Measurements from ENCODE around the gene TNFSF9. TPM values are rescaled to one million over a fixed set of nuclear protein-coding genes. Genes with fewer than 3 reads are reported as not detected.

TNFSF9 gene
- total and polyA plus RNA-seq, 11 donors = 0.08 to 0.77 (median 0.22) TPM; not detected in 5

- Histone ChIP-seq H3K27ac (no peak overlapping the region), H3K4me1 (no peaks in the 10 kb centered on the region), H3K27me3 (peaks cover 0 to 18% (median 0%) of the 10 kb centered on the region in 9 donors), H3K9me3 (peaks cover 0 to 14% (median 4%) of the 10 kb centered on the region in 12 donors), H3K4me3 (no peak overlapping the region), H3K36me3 (no peaks in the 10 kb centered on the region)
- 62 to 70% (median 67%) methylated on average over 2 of the region's 2 CpGs for WGBS, 4 donors
- no peak for ATAC-seq
- TF ChIP-seq CTCF (IDR thresholded peaks at IDR 0.05) = no peak
- intact Hi-C loops (cut with DNase I) = no loop called here
- DNase-seq = no peak
Measured at GRCh38 chr19:6490134-6490533, 40.7 kb upstream of the TNFSF9 start.

GRCh38 chr19:6491802-6492592, 38.8 kb upstream of the TNFSF9 start:
- ATAC-seq = no peak
- no peak overlapping the region for H3K4me3 ChIP-seq
- WGBS, 4 donors = 70 to 81% (median 79%) methylated on average over 4 of the region's 4 CpGs
- no peak overlapping the region for H3K27ac ChIP-seq
- no peaks in the 10 kb centered on the region for H3K36me3 ChIP-seq
- DNase-seq = no peak
- peaks cover 0 to 14% (median 4%) of the 10 kb centered on the region in 12 donors for H3K9me3 ChIP-seq
- intact Hi-C loops (cut with DNase I) = no loop called here
- no peaks in the 10 kb centered on the region for H3K4me1 ChIP-seq
- H3K27me3 ChIP-seq = peaks cover 0 to 16% (median 0%) of the 10 kb centered on the region in 9 donors
- TF ChIP-seq POLR2A (IDR thresholded peaks at IDR 0.05) (no peak), CTCF (IDR thresholded peaks at IDR 0.05) (no peak)

GRCh38 chr19:6494438-6495036, 36.3 kb upstream of the TNFSF9 start:
- H3K36me3 ChIP-seq = no peaks in the 10 kb centered on the region
- ATAC-seq = no peak
- 73 to 81% (median 78%) methylated on average over 8 of the region's 8 CpGs for WGBS, 4 donors
- TF ChIP-seq CTCF (IDR thresholded peaks at IDR 0.05) = no peak
- TF ChIP-seq POLR2A (IDR thresholded peaks at IDR 0.05) = no peak
- no peak overlapping the region for H3K27ac ChIP-seq
- H3K9me3 ChIP-seq = peaks cover 0 to 14% (median 4%) of the 10 kb centered on the region in 12 donors
- no peak for DNase-seq
- no peak overlapping the region for H3K4me3 ChIP-seq
- intact Hi-C loops (cut with DNase I) = no loop called here
- peaks cover 0 to 18% (median 0%) of the 10 kb centered on the region in 9 donors for H3K27me3 ChIP-seq
- no peaks in the 10 kb centered on the region for H3K4me1 ChIP-seq

- ATAC-seq (no peak), DNase-seq (no peak)
- no peaks in the 10 kb centered on the region for H3K36me3 ChIP-seq
- H3K27me3 ChIP-seq = peaks cover under 1 to 32% (median 10%) of the 10 kb centered on the region in 9 donors
- no peak overlapping the region for H3K4me3 ChIP-seq
- 89 to 96% (median 95%) methylated on average over 14 to 19 of the region's 19 CpGs for WGBS, 4 donors
- H3K4me1 ChIP-seq = no peaks in the 10 kb centered on the region
- no peak overlapping the region for H3K27ac ChIP-seq
- peaks cover 0 to 14% (median 4%) of the 10 kb centered on the region in 12 donors for H3K9me3 ChIP-seq
- TF ChIP-seq CTCF (IDR thresholded peaks at IDR 0.05) = no peak
- no peak for TF ChIP-seq POLR2A (IDR thresholded peaks at IDR 0.05)
- intact Hi-C loops (cut with DNase I) = no loop called here
Measured at GRCh38 chr19:6495947-6496346, 34.9 kb upstream of the TNFSF9 start.

Data from heart left ventricle (tissue), 16 donors.